Measurements from ENCODE around the gene NOTCH1. TPM values are rescaled to one million over a fixed set of nuclear protein-coding genes. Genes with fewer than 3 reads are reported as not detected.

The NOTCH1 gene
- total RNA-seq, 1 donor from 2014 or later, result 34.1 TPM

GRCh38 chr9:136530461-136531089, 15.3 kb downstream of the NOTCH1 start:
- Histone ChIP-seq H3K27me3 (ENCODE audit: insufficient read depth, low read length) (no peaks in the 10 kb centered on the region), H4K20me1 (ENCODE audit: insufficient read depth, low read length) (peaks cover 93% of the 10 kb centered on the region), H3K9me3 (ENCODE audit: insufficient read depth, low read depth, low read length) (no peaks in the 10 kb centered on the region), H3K4me2 (ENCODE audit: low read length) (no peak overlapping the region), H3K4me3 (ENCODE audit: insufficient read depth, low read depth, low read length) (no peak overlapping the region), H3K9ac (ENCODE audit: low read length) (no peak overlapping the region), H3K4me1 (ENCODE audit: insufficient read depth, low read length) (peaks cover 13% of the 10 kb centered on the region), H3K36me3 (ENCODE audit: insufficient read depth, low read length) (no peaks in the 10 kb centered on the region), H3K27ac (ENCODE audit: low read depth, low read length) (no peak overlapping the region), H2AFZ (ENCODE audit: low read depth, low read length) (no peak overlapping the region), H3K79me2 (ENCODE audit: insufficient read depth, low read length) (peaks cover 65% of the 10 kb centered on the region)
- FAIRE-seq (no peak), DNase-seq (ENCODE audit: low read depth) (no peak)
- Mint-ChIP-seq H3K27ac (ENCODE audit: unreplicated experiment) (no peak overlapping the region), H3K4me1 (ENCODE audit: low read depth, unreplicated experiment) (peaks cover 3% of the 10 kb centered on the region), H3K36me3 (ENCODE audit: low read depth, unreplicated experiment) (peaks cover 3% of the 10 kb centered on the region), H3K4me3 (ENCODE audit: unreplicated experiment) (no peak overlapping the region), H3K9me3 (ENCODE audit: unreplicated experiment) (no peaks in the 10 kb centered on the region), H3K27me3 (ENCODE audit: low read depth, unreplicated experiment) (no peaks in the 10 kb centered on the region)
- TF ChIP-seq CTCF (IDR thresholded peaks at IDR 0.05; ENCODE audit: insufficient read depth, low read depth, low read length) (no peak), EZH2 (IDR thresholded peaks at IDR 0.05; ENCODE audit: insufficient read depth, low read length) (no peak)

GRCh38 chr9:136529516-136530460, 16.1 kb downstream of the NOTCH1 start:
- H2AFZ ChIP-seq (ENCODE audit: low read depth, low read length), result no peak overlapping the region
- H3K36me3 ChIP-seq (ENCODE audit: insufficient read depth, low read length), result no peaks in the 10 kb centered on the region
- peaks cover 13% of the 10 kb centered on the region for H3K4me1 ChIP-seq (ENCODE audit: insufficient read depth, low read length)
- H3K27me3 Mint-ChIP-seq (ENCODE audit: low read depth, unreplicated experiment), result no peaks in the 10 kb centered on the region
- H3K9ac ChIP-seq (ENCODE audit: low read length), result no peak overlapping the region
- H3K9me3 ChIP-seq (ENCODE audit: insufficient read depth, low read depth, low read length), result no peaks in the 10 kb centered on the region
- peaks cover 3% of the 10 kb centered on the region for H3K36me3 Mint-ChIP-seq (ENCODE audit: low read depth, unreplicated experiment)
- FAIRE-seq, result no peak
- H3K9me3 Mint-ChIP-seq (ENCODE audit: unreplicated experiment), result no peaks in the 10 kb centered on the region
- TF ChIP-seq EZH2 (IDR thresholded peaks at IDR 0.05; ENCODE audit: insufficient read depth, low read length) (no peak), CTCF (IDR thresholded peaks at IDR 0.05; ENCODE audit: insufficient read depth, low read depth, low read length) (no peak)
- no peak overlapping the region for H3K4me3 Mint-ChIP-seq (ENCODE audit: unreplicated experiment)
- no peaks in the 10 kb centered on the region for H3K27me3 ChIP-seq (ENCODE audit: insufficient read depth, low read length)
- peaks cover 3% of the 10 kb centered on the region for H3K4me1 Mint-ChIP-seq (ENCODE audit: low read depth, unreplicated experiment)
- peaks cover 62% of the 10 kb centered on the region for H3K79me2 ChIP-seq (ENCODE audit: insufficient read depth, low read length)
- no peak overlapping the region for H3K4me2 ChIP-seq (ENCODE audit: low read length)
- H3K4me3 ChIP-seq (ENCODE audit: insufficient read depth, low read depth, low read length), result no peak overlapping the region
- H3K27ac ChIP-seq (ENCODE audit: low read depth, low read length), result no peak overlapping the region
- H4K20me1 ChIP-seq (ENCODE audit: insufficient read depth, low read length), result peaks cover 93% of the 10 kb centered on the region
- no peak for DNase-seq (ENCODE audit: low read depth)
- H3K27ac Mint-ChIP-seq (ENCODE audit: unreplicated experiment), result no peak overlapping the region
